Ishikawa (cell line): ENCODE data around the gene TMPO.

Source experiments
- CEBPB ChIP-seq: IDR thresholded peaks from 2 replicates; pipeline ENCODE4 v1.6.1; 2012
- EP300 ChIP-seq: IDR thresholded peaks from 2 replicates; pipeline ENCODE4 v1.6.1; 2012; ENCODE audit warnings: borderline replicate concordance
- FOXM1 ChIP-seq: IDR thresholded peaks from 2 replicates; pipeline ENCODE4 v1.6.1; 2012; ENCODE audit warnings: low read depth, borderline replicate concordance
- RAD21 ChIP-seq: IDR thresholded peaks from 2 replicates; pipeline ENCODE4 v1.6.1; 2012; ENCODE audit warnings: low read depth
- TAF1 ChIP-seq: IDR thresholded peaks from 2 replicates; pipeline ENCODE4 v1.6.1; 2012; ENCODE audit warnings: low read depth, mild to moderate bottlenecking
- TEAD4 ChIP-seq: IDR thresholded peaks from 2 replicates; pipeline ENCODE4 v1.6.1; 2012
- YY1 ChIP-seq: IDR thresholded peaks from 2 replicates; pipeline ENCODE4 v1.6.1; 2012; ENCODE audit warnings: low read depth
- TF ChIP-seq, protein P1 (sequence below): IDR thresholded peaks from 2 replicates; pipeline ENCODE4 v1.6.1; 2012; ENCODE audit warnings: low read depth, mild to moderate bottlenecking
- TF ChIP-seq, protein P2 (sequence below): IDR thresholded peaks from 2 replicates; pipeline ENCODE4 v1.6.1; 2012

DNA sequence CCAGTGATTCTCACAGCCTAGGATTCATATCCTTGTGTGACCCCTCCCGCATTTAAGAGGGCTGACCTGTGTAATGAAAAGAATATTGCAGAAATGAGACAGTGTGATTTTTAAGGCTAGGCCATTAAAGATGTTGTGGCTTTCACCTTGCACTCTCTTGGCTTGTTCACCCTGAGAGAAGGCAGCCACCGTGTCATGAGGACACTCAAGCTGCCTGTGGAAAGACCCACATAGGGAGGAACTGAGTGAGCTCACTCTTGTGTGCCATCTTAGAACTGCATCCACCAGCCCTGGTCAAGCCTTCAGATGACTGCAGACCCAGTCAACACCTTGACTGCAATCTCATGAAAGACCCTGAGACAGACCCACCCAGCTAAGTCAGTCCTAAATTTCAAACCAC is 46.3 kb upstream of the TMPO start:
- no peak for TF ChIP-seq CEBPB
- no peak for TF ChIP-seq FOXM1
- no peak for TF ChIP-seq RAD21
- TF ChIP-seq TEAD4 = no peak
- no peak for TF ChIP-seq YY1
- TF ChIP-seq, protein P1, sequence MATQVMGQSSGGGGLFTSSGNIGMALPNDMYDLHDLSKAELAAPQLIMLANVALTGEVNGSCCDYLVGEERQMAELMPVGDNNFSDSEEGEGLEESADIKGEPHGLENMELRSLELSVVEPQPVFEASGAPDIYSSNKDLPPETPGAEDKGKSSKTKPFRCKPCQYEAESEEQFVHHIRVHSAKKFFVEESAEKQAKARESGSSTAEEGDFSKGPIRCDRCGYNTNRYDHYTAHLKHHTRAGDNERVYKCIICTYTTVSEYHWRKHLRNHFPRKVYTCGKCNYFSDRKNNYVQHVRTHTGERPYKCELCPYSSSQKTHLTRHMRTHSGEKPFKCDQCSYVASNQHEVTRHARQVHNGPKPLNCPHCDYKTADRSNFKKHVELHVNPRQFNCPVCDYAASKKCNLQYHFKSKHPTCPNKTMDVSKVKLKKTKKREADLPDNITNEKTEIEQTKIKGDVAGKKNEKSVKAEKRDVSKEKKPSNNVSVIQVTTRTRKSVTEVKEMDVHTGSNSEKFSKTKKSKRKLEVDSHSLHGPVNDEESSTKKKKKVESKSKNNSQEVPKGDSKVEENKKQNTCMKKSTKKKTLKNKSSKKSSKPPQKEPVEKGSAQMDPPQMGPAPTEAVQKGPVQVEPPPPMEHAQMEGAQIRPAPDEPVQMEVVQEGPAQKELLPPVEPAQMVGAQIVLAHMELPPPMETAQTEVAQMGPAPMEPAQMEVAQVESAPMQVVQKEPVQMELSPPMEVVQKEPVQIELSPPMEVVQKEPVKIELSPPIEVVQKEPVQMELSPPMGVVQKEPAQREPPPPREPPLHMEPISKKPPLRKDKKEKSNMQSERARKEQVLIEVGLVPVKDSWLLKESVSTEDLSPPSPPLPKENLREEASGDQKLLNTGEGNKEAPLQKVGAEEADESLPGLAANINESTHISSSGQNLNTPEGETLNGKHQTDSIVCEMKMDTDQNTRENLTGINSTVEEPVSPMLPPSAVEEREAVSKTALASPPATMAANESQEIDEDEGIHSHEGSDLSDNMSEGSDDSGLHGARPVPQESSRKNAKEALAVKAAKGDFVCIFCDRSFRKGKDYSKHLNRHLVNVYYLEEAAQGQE = no peak
- TF ChIP-seq EP300 = no peak
- no peak for TF ChIP-seq TAF1
- TF ChIP-seq, protein P2, sequence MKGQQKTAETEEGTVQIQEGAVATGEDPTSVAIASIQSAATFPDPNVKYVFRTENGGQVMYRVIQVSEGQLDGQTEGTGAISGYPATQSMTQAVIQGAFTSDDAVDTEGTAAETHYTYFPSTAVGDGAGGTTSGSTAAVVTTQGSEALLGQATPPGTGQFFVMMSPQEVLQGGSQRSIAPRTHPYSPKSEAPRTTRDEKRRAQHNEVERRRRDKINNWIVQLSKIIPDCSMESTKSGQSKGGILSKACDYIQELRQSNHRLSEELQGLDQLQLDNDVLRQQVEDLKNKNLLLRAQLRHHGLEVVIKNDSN = no peak
